Smooth muscle cell (in vitro differentiated cells): Measurements from ENCODE around the gene PIGB. TPM values are rescaled to one million over a fixed set of nuclear protein-coding genes. Genes with fewer than 3 reads are reported as not detected.
"Not testable (repeated sequence)": the region's sequence is repeated elsewhere in the genome, so short reads cannot be mapped to it uniquely, and the experiment has no call there.

Experiments
- DNase-seq: peaks from one replicate; lab custom pipeline; 2025; ENCODE audit not compliant: unreplicated experiment; lab: John Stamatoyannopoulos, UW
- H2AFZ ChIP-seq: fragments of 200-600 bp; sonication (generic); 2 replicates; pipeline ENCODE4 v1.6.0; 2016; ENCODE audit warnings: antibody characterized with exemption, low read depth, mild to moderate bottlenecking
- H3F3A ChIP-seq: fragments of 200-600 bp; sonication (generic); 2 replicates; pipeline ENCODE4 v1.6.0; 2017; ENCODE audit warnings: antibody characterized with exemption, low read depth
- H3K27ac ChIP-seq: fragments of 200-600 bp; sonication (generic); 2 replicates; pipeline ENCODE4 v1.5.1; 2016; ENCODE audit warnings: low read depth, mild to moderate bottlenecking
- H3K27me3 ChIP-seq: fragments of 200-600 bp; sonication (generic); 2 replicates; pipeline ENCODE4 v1.6.1; 2016; ENCODE audit warnings: low read depth, mild to moderate bottlenecking
- H3K36me3 ChIP-seq: fragments of 200-600 bp; sonication (generic); 2 replicates; pipeline ENCODE4 v1.5.1; 2016; ENCODE audit warnings: low read depth
- H3K4me1 ChIP-seq: fragments of 200-600 bp; sonication (generic); 2 replicates; pipeline ENCODE4 v1.5.1; 2016; ENCODE audit warnings: low read depth
- H3K4me2 ChIP-seq: fragments of 200-600 bp; sonication (generic); 2 replicates; pipeline ENCODE4 v1.6.0; 2016; ENCODE audit warnings: mild to moderate bottlenecking
- H3K4me3 ChIP-seq: fragments of 200-600 bp; sonication (generic); 2 replicates; pipeline ENCODE4 v1.5.1; 2016; ENCODE audit warnings: mild to moderate bottlenecking
- H3K79me2 ChIP-seq: fragments of 200-600 bp; sonication (generic); 2 replicates; pipeline ENCODE4 v1.6.0; 2016; ENCODE audit warnings: low read depth, mild to moderate bottlenecking
- H3K9ac ChIP-seq: fragments of 200-600 bp; sonication (generic); 2 replicates; pipeline ENCODE4 v1.6.0; 2016; ENCODE audit warnings: low read depth
- H3K9me3 ChIP-seq: fragments of 200-600 bp; sonication (generic); replicated peaks from 2 replicates; pipeline ENCODE4 v1.5.1; 2016; ENCODE audit warnings: low read depth
- H4K20me1 ChIP-seq: fragments of 200-600 bp; sonication (generic); 2 replicates; pipeline ENCODE4 v1.6.0; 2016; ENCODE audit warnings: low read depth
- WGBS: methylation state at CpG from one replicate; pipeline ENCODE4 v1.1.7; 2016; ENCODE audit warnings: low lambda C conversion rate; 5-methylcytosine and 5-hydroxymethylcytosine counted together
- polyA plus RNA-seq: library from polyadenylated mRNA; unstranded; fragments of >200 nt; fragmentation: Nextera tagmentation; extraction: Ambion mirVana; gene quantifications from 2 replicates; pipeline ENCODE4 v1.2.1, GENCODE V29; 2016
- total RNA-seq: library from RNA; depleted of rRNA; stranded (reverse); fragments of >200 nt; gene quantifications from 2 replicates; pipeline ENCODE4 v1.2.3, GENCODE V29; 2014
- TF ChIP-seq, protein P1 (sequence below): fragments of 200-600 bp; sonication (generic); IDR thresholded peaks from 2 replicates; pipeline ENCODE4 v1.5.1; 2017; ENCODE audit warnings: borderline replicate concordance, mild to moderate bottlenecking, antibody characterized with exemption; ENCODE audit not compliant: insufficient read depth, poor library complexity, severe bottlenecking

PIGB gene
- total and polyA plus RNA-seq, 2 experiments from 2014 or later: 11.1 to 12.9 TPM

DNA sequence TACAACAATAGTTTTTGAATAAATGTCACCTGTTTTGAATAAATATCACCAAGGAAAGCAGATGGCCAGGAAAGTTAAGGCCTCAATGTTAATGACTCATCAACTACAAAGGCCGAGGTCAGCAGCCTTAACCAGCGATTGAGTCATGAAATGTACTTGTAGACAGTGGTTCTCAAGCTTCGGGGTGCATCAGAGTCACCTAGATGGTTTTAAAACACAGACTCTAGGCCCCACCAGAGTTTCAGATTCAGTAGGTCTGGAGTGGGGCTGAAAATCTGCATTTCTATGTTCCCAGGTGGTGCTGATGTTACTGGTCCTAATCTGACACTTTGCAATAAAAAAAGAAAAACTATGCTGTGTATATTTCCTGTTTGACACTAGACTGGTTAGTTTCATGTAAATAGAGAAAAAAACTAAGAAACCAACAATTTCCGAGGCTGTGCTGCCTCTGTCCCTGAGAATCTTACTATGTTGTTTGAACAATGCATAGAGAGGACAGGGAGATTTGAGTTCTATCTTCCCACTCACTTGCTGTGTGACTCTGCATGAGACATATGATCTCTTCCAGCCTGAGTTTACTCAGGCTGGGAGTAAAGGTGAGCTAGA lies 39.2 kb upstream of the PIGB start:
- H3K4me3 ChIP-seq: no peak overlapping the region
- H3F3A ChIP-seq: no peaks in the 10 kb centered on the region
- H3K4me2 ChIP-seq: peak overlapping the region; percentile 54
- no peak for DNase-seq
- H3K4me1 ChIP-seq: no peaks in the 10 kb centered on the region
- TF ChIP-seq, protein P1, sequence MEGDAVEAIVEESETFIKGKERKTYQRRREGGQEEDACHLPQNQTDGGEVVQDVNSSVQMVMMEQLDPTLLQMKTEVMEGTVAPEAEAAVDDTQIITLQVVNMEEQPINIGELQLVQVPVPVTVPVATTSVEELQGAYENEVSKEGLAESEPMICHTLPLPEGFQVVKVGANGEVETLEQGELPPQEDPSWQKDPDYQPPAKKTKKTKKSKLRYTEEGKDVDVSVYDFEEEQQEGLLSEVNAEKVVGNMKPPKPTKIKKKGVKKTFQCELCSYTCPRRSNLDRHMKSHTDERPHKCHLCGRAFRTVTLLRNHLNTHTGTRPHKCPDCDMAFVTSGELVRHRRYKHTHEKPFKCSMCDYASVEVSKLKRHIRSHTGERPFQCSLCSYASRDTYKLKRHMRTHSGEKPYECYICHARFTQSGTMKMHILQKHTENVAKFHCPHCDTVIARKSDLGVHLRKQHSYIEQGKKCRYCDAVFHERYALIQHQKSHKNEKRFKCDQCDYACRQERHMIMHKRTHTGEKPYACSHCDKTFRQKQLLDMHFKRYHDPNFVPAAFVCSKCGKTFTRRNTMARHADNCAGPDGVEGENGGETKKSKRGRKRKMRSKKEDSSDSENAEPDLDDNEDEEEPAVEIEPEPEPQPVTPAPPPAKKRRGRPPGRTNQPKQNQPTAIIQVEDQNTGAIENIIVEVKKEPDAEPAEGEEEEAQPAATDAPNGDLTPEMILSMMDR: no peak
- peaks cover 34% of the 10 kb centered on the region for H3K79me2 ChIP-seq
- WGBS: 25% methylated on average over 4 of the region's 4 CpGs
- no peaks in the 10 kb centered on the region for H3K36me3 ChIP-seq
- no peaks in the 10 kb centered on the region for H3K9me3 ChIP-seq
- no peak overlapping the region for H2AFZ ChIP-seq
- peak overlapping the region; percentile 72 for H3K9ac ChIP-seq
- peaks cover 17% of the 10 kb centered on the region for H4K20me1 ChIP-seq
- H3K27ac ChIP-seq: peak overlapping the region; percentile 94
- no peaks in the 10 kb centered on the region for H3K27me3 ChIP-seq

DNA sequence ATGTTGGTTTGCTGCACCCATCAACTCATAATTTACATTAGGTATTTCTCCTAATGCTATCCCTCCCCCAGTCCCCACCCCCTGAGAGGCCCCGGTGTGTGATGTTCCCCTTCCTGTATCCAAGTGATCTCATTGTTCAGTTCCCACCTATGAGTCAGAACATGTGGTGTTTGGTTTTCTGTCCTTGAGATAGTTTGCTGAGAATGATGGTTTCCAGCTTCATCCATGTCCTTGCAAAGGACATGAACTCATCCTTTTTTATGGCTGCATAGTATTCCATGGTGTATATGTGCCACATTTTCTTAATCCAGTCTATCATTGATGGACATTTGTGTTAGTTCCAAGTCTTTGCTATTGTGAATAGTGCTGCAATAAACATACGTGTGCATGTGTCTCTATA lies 38.4 kb upstream of the PIGB start:
- H2AFZ ChIP-seq, H3K4me1 ChIP-seq, DNase-seq, H3K9ac ChIP-seq, H3K9me3 ChIP-seq, H3K36me3 ChIP-seq, H3K27ac ChIP-seq, H3K27me3 ChIP-seq, H3K4me3 ChIP-seq, H3F3A ChIP-seq, H3K4me2 ChIP-seq: not testable (repeated sequence)
- peaks cover 39% of the 10 kb centered on the region for H3K79me2 ChIP-seq
- H4K20me1 ChIP-seq: peaks cover 17% of the 10 kb centered on the region
- WGBS: 73% methylated on average over 2 of the region's 2 CpGs

DNA sequence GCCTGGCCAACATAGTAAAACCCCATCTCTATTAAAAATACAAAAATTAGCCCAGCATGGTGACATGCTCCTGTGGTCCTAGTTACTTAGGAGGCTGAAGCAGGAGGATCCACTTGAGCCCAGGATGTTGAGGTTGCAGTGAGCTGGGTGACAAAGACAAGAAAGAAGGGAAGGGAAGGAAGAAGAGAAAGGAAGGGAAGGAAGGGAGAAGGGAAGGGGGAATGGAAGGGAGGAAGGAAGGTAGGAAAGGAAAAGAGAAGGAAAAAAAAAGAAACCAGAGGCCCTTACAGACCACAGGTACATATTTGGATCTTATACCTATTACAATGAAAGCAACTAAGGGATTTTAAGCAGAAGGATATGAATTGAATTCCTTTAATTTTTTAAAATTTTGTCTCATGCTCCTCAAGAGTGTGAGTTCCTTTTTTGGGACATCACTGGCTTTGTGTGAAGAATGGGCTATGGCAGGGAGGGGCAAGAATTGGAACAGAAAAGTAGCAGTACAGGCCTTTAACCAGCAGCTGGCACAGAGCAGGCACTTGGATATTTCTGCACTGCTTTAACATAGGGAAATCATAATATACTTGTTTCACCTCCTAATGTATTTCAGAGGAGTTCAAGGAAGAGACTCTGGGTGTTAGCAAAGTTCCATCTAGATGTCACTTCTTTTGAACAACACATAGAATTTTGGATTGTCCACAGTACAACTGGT lies 37.3 kb upstream of the PIGB start:
- Histone ChIP-seq H3K4me1 (no peaks in the 10 kb centered on the region), H2AFZ (no peak overlapping the region), H4K20me1 (peaks cover 17% of the 10 kb centered on the region), H3K9ac (no peak overlapping the region), H3K9me3 (no peaks in the 10 kb centered on the region), H3K27ac (no peak overlapping the region), H3K4me2 (peak overlapping the region; percentile 59), H3K36me3 (no peaks in the 10 kb centered on the region), H3K27me3 (no peaks in the 10 kb centered on the region), H3K4me3 (no peak overlapping the region), H3F3A (no peaks in the 10 kb centered on the region), H3K79me2 (peaks cover 42% of the 10 kb centered on the region)
- TF ChIP-seq, protein P1: no peak
- no peak for DNase-seq

DNA sequence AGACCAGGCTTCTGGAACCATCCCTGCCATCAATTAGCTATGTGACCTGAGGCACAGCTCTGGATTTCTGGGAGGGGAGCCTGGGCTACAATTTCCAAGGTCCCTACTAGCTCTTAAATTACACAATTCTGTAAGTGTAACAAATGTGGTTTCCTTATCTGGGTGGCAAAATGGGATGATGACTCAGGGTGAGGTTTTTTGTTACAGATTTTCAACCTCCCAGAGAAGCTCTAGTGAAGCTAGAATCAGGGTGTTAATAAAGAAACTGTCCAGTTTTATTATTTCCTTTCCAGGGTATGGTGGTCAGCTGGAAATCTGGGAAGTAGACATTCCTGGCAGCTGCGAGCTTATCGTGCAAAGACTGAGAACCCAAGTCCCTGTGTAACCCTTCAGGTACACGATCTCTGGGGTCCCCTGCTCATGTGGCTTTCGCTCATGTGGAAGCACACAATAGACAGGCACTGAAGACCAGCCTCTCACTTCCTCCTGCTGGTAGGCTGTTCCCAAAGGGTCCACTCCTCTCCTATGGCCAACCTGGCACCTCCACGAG lies 36.7 kb upstream of the PIGB start:
- H3K9me3 ChIP-seq: no peaks in the 10 kb centered on the region
- H3K27ac ChIP-seq: peak overlapping the region; percentile 46
- peak overlapping the region; percentile 59 for H3K4me2 ChIP-seq
- no peak for DNase-seq
- H3K36me3 ChIP-seq: no peaks in the 10 kb centered on the region
- TF ChIP-seq, protein P1: no peak
- H3K4me3 ChIP-seq: no peak overlapping the region
- no peaks in the 10 kb centered on the region for H3K4me1 ChIP-seq
- peaks cover 46% of the 10 kb centered on the region for H3K79me2 ChIP-seq
- no peak overlapping the region for H3K9ac ChIP-seq
- WGBS: 52% methylated on average over 5 of the region's 5 CpGs
- H3F3A ChIP-seq: no peaks in the 10 kb centered on the region
- peaks cover 17% of the 10 kb centered on the region for H4K20me1 ChIP-seq
- no peak overlapping the region for H2AFZ ChIP-seq
- no peaks in the 10 kb centered on the region for H3K27me3 ChIP-seq
